Measurements from ENCODE around the gene CAPN11.
A peak's percentile ranks its signal among the peaks of the same experiment; 100 is the strongest.

Gene CAPN11

DNA sequence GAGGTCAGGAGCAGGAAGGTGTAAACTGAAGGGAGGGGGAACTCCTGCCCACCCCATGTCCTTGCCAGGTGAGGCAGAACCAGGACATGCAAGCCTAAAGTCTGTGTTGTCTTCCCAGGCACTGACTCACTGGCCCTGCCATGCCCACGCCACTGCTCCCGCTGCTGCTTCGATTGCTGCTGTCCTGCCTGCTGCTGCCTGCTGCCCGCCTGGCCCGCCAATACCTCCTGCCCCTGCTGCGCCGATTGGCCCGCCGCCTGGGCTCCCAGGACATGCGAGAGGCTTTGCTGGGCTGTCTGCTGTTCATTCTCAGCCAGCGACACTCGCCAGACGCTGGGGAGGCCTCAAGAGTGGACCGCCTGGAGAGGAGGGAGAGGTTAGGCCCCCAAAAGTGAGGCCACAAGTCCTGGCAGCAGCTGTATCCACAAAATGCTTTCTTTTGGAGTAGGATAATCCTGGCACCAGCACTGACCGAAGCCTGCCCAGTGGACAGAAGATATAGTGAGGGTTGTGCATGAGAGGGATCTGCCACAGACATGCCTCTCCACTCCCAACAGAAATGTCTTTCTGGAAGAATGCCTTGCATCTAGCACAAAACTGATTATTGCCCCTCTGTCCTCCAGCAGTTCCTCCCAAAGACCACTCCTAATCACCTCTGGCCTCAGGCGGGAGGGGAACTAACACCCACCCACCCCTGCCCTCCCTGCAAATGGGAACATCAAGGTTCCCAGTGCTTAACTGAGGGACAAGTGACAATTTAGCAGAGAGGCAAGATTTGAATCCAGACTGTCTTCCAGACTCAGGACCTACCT is 58.9 kb downstream of the CAPN11 start:
- DNase-seq, result no peak

DNA sequence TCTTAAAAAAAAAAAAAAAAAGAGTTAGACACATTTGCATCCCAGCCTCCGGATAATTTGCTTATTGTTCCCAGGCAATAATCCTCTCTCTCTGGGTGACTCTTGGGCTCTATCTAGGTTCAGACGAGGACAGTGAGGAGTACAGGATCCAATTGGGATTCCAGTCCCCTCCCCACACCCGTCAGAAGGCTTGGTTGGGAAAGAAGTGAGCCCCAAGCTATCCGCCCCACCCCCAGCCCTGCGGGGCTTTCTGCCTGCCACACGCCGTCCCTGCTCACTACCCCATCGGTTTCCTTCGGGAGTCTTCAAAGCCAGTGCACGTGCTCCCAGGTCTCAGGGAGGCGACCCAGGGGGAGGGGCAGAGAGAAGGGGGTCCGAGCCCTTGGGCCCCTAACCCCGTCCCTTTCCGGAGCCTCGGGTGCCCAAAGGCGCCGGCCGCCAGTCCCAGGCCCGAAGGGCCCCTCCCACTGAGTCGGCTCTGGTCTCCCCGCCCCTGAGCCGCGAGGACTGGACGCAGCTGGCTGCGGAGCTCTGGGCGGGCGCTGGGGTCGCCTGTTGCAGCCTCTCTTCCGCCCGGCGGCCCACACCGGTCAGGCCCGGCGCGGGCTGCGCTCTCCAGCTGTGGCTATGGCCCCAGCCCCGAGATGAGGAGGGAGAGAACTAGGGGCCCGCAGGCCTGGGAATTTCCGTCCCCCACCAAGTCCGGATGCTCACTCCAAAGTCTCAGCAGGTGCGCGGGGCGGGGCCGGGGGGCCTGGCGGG is 60.6 kb downstream of the CAPN11 start:
- no peak for DNase-seq

- no peak for DNase-seq
These were observed 61.5 kb downstream of the CAPN11 start for GRCh38 chr6:44219815-44220784.

DNA sequence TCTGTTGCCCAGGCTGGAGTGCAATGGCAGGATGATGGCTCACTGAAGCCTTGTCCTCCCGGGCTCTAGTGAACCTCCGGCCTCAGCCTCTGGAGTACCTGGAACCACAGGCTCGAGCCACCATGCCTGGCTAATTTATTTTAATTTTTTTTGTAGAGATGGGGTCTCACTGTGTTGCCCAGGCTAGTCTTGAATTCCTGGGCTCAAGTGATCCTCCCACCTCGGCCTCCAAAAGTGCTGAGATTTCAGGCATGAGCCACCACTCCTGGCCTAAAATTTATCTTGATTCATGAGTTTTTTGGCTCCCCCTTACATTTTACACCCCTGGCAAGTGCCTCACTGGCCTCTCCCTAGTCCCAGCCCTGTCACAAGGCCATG is 62.3 kb downstream of the CAPN11 start:
- no peak for DNase-seq

DNA sequence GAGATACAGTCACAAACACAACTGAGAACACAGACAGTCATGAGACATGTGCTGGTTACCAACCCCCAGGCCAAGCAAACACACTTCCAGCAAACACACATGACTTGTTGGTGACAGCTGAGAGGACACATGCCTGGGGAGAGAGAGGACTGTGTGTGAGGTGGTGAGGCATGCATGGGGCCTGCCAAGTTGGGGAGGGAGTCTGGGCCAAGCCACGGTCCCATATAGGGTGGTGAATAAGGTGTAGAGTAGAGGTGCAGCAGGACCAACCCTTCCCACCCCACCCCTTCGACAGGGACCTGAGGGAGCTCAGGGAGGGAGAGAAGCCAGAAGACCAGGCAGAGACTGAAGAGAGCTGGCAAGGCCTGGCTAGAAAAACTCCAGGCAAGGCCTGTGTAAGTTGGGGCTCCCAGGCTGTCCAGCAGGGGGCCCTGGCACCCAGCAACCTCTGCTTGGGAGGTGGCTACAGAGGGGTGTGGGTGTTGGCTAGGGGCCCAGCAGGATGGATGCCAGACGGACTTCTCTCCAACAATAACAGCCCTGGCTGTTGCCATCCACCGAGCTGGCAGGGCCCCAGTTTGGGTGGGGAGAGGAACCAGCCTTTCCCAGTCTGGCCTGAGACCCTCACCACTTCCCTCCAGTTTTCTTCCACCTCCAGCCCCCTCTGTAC is 62.8 kb downstream of the CAPN11 start:
- DNase-seq, result peak; percentile 39 to 84 (median 61)

GRCh38 chr6:44221961-44222335 is 63.3 kb downstream of the CAPN11 start:
- DNase-seq, result no peak

DNA sequence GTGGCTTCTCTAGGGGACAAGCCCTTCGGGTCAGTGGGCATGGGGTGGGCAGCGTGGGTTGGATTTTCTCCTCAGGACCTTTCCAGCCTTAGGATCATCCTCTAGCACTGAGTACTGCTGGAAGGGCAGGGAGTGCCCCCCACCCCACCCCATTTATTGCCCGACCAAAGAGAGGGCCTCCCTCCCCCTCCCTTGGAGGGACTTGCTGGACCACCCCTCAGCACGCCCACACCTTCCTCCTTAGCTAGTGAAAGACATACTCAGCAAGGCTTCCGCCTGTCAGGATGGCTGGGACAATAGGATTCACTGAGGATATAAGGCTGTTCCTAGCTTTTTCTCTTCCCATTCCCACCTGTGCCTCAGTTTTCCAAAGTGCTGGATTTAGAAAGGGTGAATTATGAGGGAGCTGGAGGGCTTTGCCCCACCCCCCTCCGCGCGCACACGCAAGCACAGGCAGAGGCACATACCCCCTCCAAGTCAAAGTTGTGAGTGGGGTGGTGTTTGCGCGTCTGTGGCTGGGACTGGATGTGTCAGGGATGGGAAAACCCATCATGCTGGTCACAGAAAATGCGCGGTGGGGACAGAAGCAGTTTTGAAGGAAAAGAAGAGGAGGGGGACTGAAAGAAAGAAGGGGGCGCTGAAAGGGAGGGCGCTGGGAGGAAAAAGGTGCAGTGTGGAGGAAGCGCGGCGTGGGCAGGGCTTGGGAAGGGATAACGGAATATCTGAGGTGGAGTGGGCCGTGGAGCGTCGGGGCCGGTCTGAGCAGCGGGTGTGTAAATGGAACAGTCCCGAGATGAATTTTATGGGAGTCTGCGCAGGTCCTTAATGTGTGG is 64.1 kb downstream of the CAPN11 start:
- no peak for DNase-seq

- peak; percentile 62 to 86 (median 79) for DNase-seq
These were observed 64.9 kb downstream of the CAPN11 start, which contains the start of gene SLC29A1 for GRCh38 chr6:44223319-44224028. SLC29A1 (plus strand) TSS chr6:44223595; CDS start chr6:44227314, 3,719 bp downstream.

DNA sequence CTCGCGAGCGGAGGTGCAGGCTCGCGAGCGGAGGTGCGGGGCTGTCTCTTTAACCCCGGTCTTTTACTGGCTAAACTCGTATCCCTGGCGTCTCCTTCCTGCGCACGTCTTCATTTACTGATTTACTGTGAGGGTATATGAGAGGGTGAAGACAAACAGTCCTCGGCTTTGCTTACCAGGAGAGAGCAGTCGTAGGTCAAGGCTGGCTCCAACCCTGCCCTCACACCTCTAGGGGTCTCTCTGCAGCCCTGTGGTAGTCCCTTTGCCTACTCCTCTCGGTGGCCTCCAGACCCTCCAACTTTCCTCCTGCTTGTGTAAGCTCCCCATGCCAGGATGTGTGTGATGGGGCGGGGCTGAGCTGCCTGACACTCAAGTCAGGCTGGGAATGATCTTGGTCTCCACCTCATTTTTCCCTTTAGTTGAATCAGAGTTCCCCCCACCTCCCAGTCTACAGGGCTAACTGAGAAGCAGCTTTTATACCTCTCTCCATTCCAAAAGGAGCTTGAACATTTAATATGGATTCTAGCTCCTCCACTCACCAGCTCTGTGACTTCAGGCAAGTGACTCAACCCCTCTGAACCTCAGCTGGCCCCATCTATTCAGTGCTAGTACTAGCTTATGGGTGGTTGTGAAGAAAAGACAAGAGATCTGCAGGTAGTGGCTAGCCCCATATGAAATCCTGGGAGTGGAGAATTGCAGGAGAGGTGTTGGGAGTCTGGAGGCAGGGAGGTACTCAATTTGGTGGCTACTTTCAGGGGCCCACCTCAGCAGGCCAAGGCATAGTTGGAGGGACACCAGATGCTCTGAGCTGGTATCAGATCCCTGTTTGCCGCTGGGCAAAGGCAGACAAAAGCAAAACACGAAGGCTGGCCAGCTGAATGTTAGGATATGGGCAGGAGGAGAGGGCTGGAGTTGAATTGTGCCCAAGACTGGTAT is 65.7 kb downstream of the CAPN11 start:
- no peak for DNase-seq

GRCh38 chr6:44224965-44225305 is 66.3 kb downstream of the CAPN11 start:
- DNase-seq, result no peak

GRCh38 chr6:44225579-44226325 is 67.1 kb downstream of the CAPN11 start:
- no peak for DNase-seq

GRCh38 chr6:44226368-44227147 is 67.9 kb downstream of the CAPN11 start:
- DNase-seq, result no peak

DNA sequence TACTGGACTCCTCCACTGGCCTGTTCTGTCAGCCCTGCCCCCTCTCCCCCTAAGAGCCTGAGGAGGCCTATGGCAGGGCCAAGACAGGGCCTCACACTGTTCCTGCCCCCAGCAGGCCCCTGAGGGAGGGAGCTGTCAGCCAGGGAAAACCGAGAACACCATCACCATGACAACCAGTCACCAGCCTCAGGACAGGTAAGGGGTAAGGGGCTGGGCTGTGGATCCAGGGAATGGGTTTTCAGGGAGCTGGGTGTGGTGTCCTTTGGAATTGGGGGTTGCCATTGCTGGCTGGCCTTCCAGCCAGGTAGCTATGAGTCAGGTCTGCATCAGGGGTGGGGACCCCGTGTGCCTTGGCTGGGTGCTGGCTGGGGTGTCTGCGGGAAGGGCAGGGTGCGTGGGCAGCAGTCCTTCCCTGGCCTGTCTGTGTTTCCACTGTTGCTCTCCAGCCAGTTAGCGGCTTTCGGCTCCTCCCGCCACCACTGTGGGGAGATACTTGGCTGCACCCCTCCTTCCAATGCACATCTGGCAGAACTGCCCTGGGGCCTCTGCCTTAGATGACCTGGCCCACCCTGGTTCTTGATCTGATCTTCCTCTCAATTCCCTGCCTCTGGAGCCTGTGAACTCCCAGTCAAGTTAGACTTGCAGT is 68.7 kb downstream of the CAPN11 start:
- no peak for DNase-seq

DNA sequence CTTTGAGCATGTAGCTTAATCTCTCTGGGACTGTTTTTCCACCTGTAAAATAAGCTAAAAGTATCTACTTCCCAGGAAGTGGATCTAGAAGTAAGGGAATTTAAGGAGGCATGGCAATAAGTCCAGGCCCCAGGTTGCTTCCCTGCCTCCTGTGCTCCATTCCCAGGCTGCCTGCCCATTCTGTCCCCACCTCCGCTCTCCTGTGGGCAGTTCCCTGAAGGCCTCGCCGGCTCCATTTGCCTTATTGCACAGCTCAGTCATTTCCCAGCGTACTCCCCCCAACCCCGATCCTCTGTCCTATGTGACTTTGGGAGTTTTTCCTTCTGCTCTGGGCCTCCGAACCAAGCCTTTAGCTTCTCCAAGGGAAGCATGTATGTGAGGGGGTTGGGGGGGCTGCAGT is 69.4 kb downstream of the CAPN11 start:
- no peak for DNase-seq

- DNase-seq, result no peak
These were observed 69.8 kb downstream of the CAPN11 start for GRCh38 chr6:44228433-44228832.

GRCh38 chr6:44228836-44229235 is 70.2 kb downstream of the CAPN11 start:
- DNase-seq, result no peak

GRCh38 chr6:44229376-44230033 is 70.9 kb downstream of the CAPN11 start:
- DNase-seq, result no peak
